GM23248 (cell line): Measurements from ENCODE around the gene MAP4K1. TPM values are rescaled to one million over a fixed set of nuclear protein-coding genes. Genes with fewer than 3 reads are reported as not detected.
A peak's percentile ranks its signal among the peaks of the same experiment; 100 is the strongest.
"Not testable (repeated sequence)": the region's sequence is repeated elsewhere in the genome, so short reads cannot be mapped to it uniquely, and the experiment has no call there.

Experiments
- DNase-seq: peaks from one replicate; pipeline ENCODE4 v3.0.0-alpha.2; 2015
- H2AFZ ChIP-seq: fragments of 200-600 bp; sonication (generic); 2 replicates; pipeline ENCODE4 v1.6.1; 2016; ENCODE audit warnings: antibody characterized with exemption
- H3F3A ChIP-seq: fragments of 200-600 bp; sonication (generic); 2 replicates; pipeline ENCODE4 v1.6.1; 2016; ENCODE audit warnings: mild to moderate bottlenecking, antibody characterized with exemption, mixed run types; ENCODE audit not compliant: insufficient read depth
- H3K27ac ChIP-seq: fragments of 200-600 bp; sonication (generic); 2 replicates; pipeline ENCODE4 v1.5.1; 2016; ENCODE audit warnings: mild to moderate bottlenecking
- H3K27me3 ChIP-seq: fragments of 200-600 bp; sonication (generic); replicated peaks from 2 replicates; pipeline ENCODE4 v1.6.1; 2016; ENCODE audit warnings: mild to moderate bottlenecking; ENCODE audit not compliant: insufficient read depth
- H3K36me3 ChIP-seq: fragments of 200-600 bp; sonication (generic); 2 replicates; pipeline ENCODE4 v1.6.1; 2016; ENCODE audit warnings: low read depth, mild to moderate bottlenecking
- H3K4me1 ChIP-seq: fragments of 200-600 bp; sonication (generic); 2 replicates; pipeline ENCODE4 v1.6.1; 2016; ENCODE audit warnings: mild to moderate bottlenecking; ENCODE audit not compliant: insufficient read depth
- H3K4me2 ChIP-seq: fragments of 200-600 bp; sonication (generic); one replicate; pipeline ENCODE4 v1.6.1; 2016; ENCODE audit warnings: mild to moderate bottlenecking; ENCODE audit not compliant: unreplicated experiment
- H3K4me3 ChIP-seq: fragments of 200-600 bp; sonication (generic); 2 replicates; pipeline ENCODE4 v1.5.1; 2016; ENCODE audit warnings: mild to moderate bottlenecking
- H3K79me2 ChIP-seq: fragments of 200-600 bp; sonication (generic); 2 replicates; pipeline ENCODE4 v1.6.1; 2016; ENCODE audit warnings: mild to moderate bottlenecking; ENCODE audit not compliant: insufficient read depth
- H3K9ac ChIP-seq: fragments of 200-600 bp; sonication (generic); 2 replicates; pipeline ENCODE4 v1.6.1; 2016; ENCODE audit warnings: mild to moderate bottlenecking
- H3K9me2 ChIP-seq: fragments of 200-600 bp; sonication (generic); 2 replicates; pipeline ENCODE4 v1.6.1; 2016; ENCODE audit warnings: mixed run types, mild to moderate bottlenecking, moderate library complexity; ENCODE audit not compliant: insufficient read depth
- H3K9me3 ChIP-seq: fragments of 200-600 bp; sonication (generic); one replicate; pipeline ENCODE4 v1.6.1; 2017; ENCODE audit warnings: low read depth
- H4K20me1 ChIP-seq: fragments of 200-600 bp; sonication (generic); 2 replicates; pipeline ENCODE4 v1.6.0; 2016; ENCODE audit not compliant: insufficient read depth
- EZH2 ChIP-seq: fragments of 200-600 bp; sonication (generic); IDR thresholded peaks from 2 replicates; pipeline ENCODE4 v1.6.1; 2018; ENCODE audit warnings: antibody characterized with exemption, mild to moderate bottlenecking; ENCODE audit not compliant: insufficient read depth, poor library complexity, severe bottlenecking
- EZH2phosphoT487 ChIP-seq: fragments of 200-600 bp; sonication (generic); IDR thresholded peaks from 2 replicates; pipeline ENCODE4 v1.6.1; 2018; ENCODE audit warnings: antibody characterized with exemption, moderate library complexity, mild to moderate bottlenecking, low read depth; ENCODE audit not compliant: insufficient read depth
- WGBS, 2 experiments: methylation state at CpG; one replicate each; pipeline ENCODE4 v1.1.6; 2015 to 2017; ENCODE audit warnings: low lambda C conversion rate in 2 of 2, low coverage in 1 of 2; ENCODE audit errors: missing lambda C conversion rate in 2 of 2; 5-methylcytosine and 5-hydroxymethylcytosine counted together
- in situ Hi-C: fragments of 300-500 bp; cut with MboI; formaldehyde crosslinking; loops from 2 replicates; pipeline ENCODE4 v1.15.0; 2020
- polyA plus RNA-seq: library from polyadenylated mRNA; unstranded; fragments of >200 nt; fragmentation: Nextera tagmentation; extraction: Ambion mirVana; gene quantifications from 2 replicates; pipeline ENCODE4 v1.2.1, GENCODE V29; 2016
- total RNA-seq: library from RNA; depleted of rRNA; stranded (reverse); fragments of >200 nt; shearing (Covaris generic); gene quantifications from 2 replicates; pipeline ENCODE4 v1.2.3, GENCODE V29; 2014

The MAP4K1 gene
- total and polyA plus RNA-seq, 2 experiments from 2014 or later = 0.63 TPM; not detected in 1

- peaks cover 3% of the 10 kb centered on the region; the same call in 1 of the 2 replicates for H3K36me3 ChIP-seq
- no peak for TF ChIP-seq EZH2
Observed at GRCh38 chr19:38635483-38636399, 18.0 kb upstream of the MAP4K1 start.

GRCh38 chr19:38634757-38635482, 17.2 kb upstream of the MAP4K1 start:
- Histone ChIP-seq H3K9me3 (no peaks in the 10 kb centered on the region), H4K20me1 (no peaks in the 10 kb centered on the region), H3K79me2 (no peaks in the 10 kb centered on the region), H3K9ac (no peak overlapping the region), H3K36me3 (peaks cover 3% of the 10 kb centered on the region; the same call in 1 of the 2 replicates), H3K9me2 (no peaks in the 10 kb centered on the region), H3K4me1 (no peaks in the 10 kb centered on the region), H3K4me3 (no peak overlapping the region), H3K27ac (no peak overlapping the region), H3K4me2 (no peak overlapping the region), H3F3A (0 out of 2 replicates have a peak, but pooled peaks cover 4% of the 10 kb centered on the region), H2AFZ (no peak overlapping the region), H3K27me3 (no peaks in the 10 kb centered on the region)
- in situ Hi-C loops = loop anchor here (10.0 kb wide), 1 partner anchor 220 kb away; no protein-coding TSS in a partner anchor
- peak; percentile 67 for DNase-seq
- WGBS, 2 experiments = 63 to 66% methylated on average over 17 of the region's 17 CpGs
- no peak for TF ChIP-seq EZH2phosphoT487

More at GRCh38 chr19:38635483-38636399, 18.0 kb upstream of the MAP4K1 start:
- H3K27me3 ChIP-seq = no peaks in the 10 kb centered on the region
- H3K9me3 ChIP-seq = no peaks in the 10 kb centered on the region
- 0 out of 2 replicates have a peak, but pooled peaks cover 4% of the 10 kb centered on the region for H3F3A ChIP-seq
- H3K9ac ChIP-seq = no peak overlapping the region
- no peaks in the 10 kb centered on the region for H3K79me2 ChIP-seq
- WGBS, 2 experiments = 84 to 85% methylated on average over 17 of the region's 17 CpGs
- no peak for DNase-seq
- no peak overlapping the region for H2AFZ ChIP-seq
- in situ Hi-C loops = loop anchor here (10.0 kb wide), 1 partner anchor 221 kb away; no protein-coding TSS in a partner anchor
- H3K4me1 ChIP-seq = no peaks in the 10 kb centered on the region
- no peaks in the 10 kb centered on the region for H4K20me1 ChIP-seq
- H3K4me2 ChIP-seq = no peak overlapping the region
- H3K4me3 ChIP-seq = no peak overlapping the region
- no peak overlapping the region for H3K27ac ChIP-seq
- H3K9me2 ChIP-seq = no peaks in the 10 kb centered on the region

- DNase-seq = no peak
- no peak overlapping the region for H3K27ac ChIP-seq
- no peaks in the 10 kb centered on the region for H3K79me2 ChIP-seq
- H3K4me1 ChIP-seq = no peaks in the 10 kb centered on the region
- no peak overlapping the region for H3K9ac ChIP-seq
- H4K20me1 ChIP-seq = no peaks in the 10 kb centered on the region
- no peak overlapping the region for H2AFZ ChIP-seq
- WGBS, 2 experiments = 92 to 94% methylated on average over 12 to 16 of the region's 16 CpGs
- in situ Hi-C loops = loop anchor here (10.0 kb wide), 1 partner anchor 218 kb away; no protein-coding TSS in a partner anchor
- H3K4me2 ChIP-seq = no peak overlapping the region
- H3F3A ChIP-seq = 0 out of 2 replicates have a peak, but pooled peaks cover 4% of the 10 kb centered on the region
- peaks cover 10% of the 10 kb centered on the region; the same call in 1 of the 2 replicates for H3K36me3 ChIP-seq
- no peak for TF ChIP-seq EZH2phosphoT487
- no peak for TF ChIP-seq EZH2
- H3K9me3 ChIP-seq = no peaks in the 10 kb centered on the region
- no peak overlapping the region for H3K4me3 ChIP-seq
- H3K27me3 ChIP-seq = no peaks in the 10 kb centered on the region
- no peaks in the 10 kb centered on the region for H3K9me2 ChIP-seq
Observed at GRCh38 chr19:38632476-38633213, 14.9 kb upstream of the MAP4K1 start.

- not testable (repeated sequence) for H3K27ac ChIP-seq, H3K4me2 ChIP-seq, H3K4me1 ChIP-seq, H3K79me2 ChIP-seq, DNase-seq, H3K27me3 ChIP-seq, H3K9me2 ChIP-seq, H3K9ac ChIP-seq, H3F3A ChIP-seq, H3K9me3 ChIP-seq, H2AFZ ChIP-seq, H3K4me3 ChIP-seq, H4K20me1 ChIP-seq
- H3K36me3 ChIP-seq = peaks cover 10% of the 10 kb centered on the region; the same call in 1 of the 2 replicates
- 80 to 84% methylated on average over 7 of the region's 7 CpGs for WGBS, 2 experiments
- in situ Hi-C loops = loop anchor here (10.0 kb wide), 1 partner anchor 217 kb away; no protein-coding TSS in a partner anchor
Observed at GRCh38 chr19:38631811-38632475, 14.2 kb upstream of the MAP4K1 start.

- H3K9ac ChIP-seq = not testable (repeated sequence)
- WGBS, 2 experiments = 91 to 95% methylated on average over 11 of the region's 11 CpGs
- H3K36me3 ChIP-seq = peaks cover 10% of the 10 kb centered on the region; the same call in 1 of the 2 replicates
Observed at GRCh38 chr19:38631301-38631700, 13.5 kb upstream of the MAP4K1 start.

More at GRCh38 chr19:38631301-38631700, 13.5 kb upstream of the MAP4K1 start:
- H3K4me1 ChIP-seq, H2AFZ ChIP-seq, H3K9me2 ChIP-seq, H4K20me1 ChIP-seq, H3K4me2 ChIP-seq, H3K79me2 ChIP-seq, H3F3A ChIP-seq, H3K27me3 ChIP-seq, H3K4me3 ChIP-seq, H3K27ac ChIP-seq, DNase-seq, H3K9me3 ChIP-seq: not testable (repeated sequence)
- in situ Hi-C loops = loop anchor here (10.0 kb wide), 1 partner anchor 216 kb away; no protein-coding TSS in a partner anchor
